Liver (tissue), 9 donors: Measurements from ENCODE around the gene UNC13B. TPM values are rescaled to one million over a fixed set of nuclear protein-coding genes. Genes with fewer than 3 reads are reported as not detected.

Source experiments
- DNase-seq: peaks from one replicate; pipeline ENCODE4 v3.0.0-alpha.2; 2017; ENCODE audit warnings: low spot score
- H3K27ac ChIP-seq, 2 donors: one replicate each; pipeline ENCODE4 v1.7.0; 2013; ENCODE audit warnings: inconsistent platforms in 2 of 2, low read length in 2 of 2, control low read depth in 1 of 2, low read depth in 1 of 2, mild to moderate bottlenecking in 1 of 2
- H3K27me3 ChIP-seq, 4 donors: one replicate each; pipeline versions ENCODE4 v1.6.1 to v1.7.0; 2013; ENCODE audit warnings: low read length in 3 of 4, inconsistent platforms in 1 of 4, mild to moderate bottlenecking in 1 of 4, moderate library complexity in 1 of 4; ENCODE audit not compliant: control insufficient read depth in 4 of 4, insufficient read depth in 4 of 4
- H3K36me3 ChIP-seq, 4 donors: one replicate each; pipeline versions ENCODE4 v1.6.1 to v1.7.0; 2013; ENCODE audit warnings: low read length in 3 of 4, mild to moderate bottlenecking in 3 of 4, low read depth in 1 of 4, moderate library complexity in 1 of 4; ENCODE audit not compliant: control insufficient read depth in 4 of 4, insufficient read depth in 3 of 4
- H3K4me1 ChIP-seq, 4 donors: one replicate each; pipeline versions ENCODE4 v1.6.1 to v1.7.0; 2013; ENCODE audit warnings: low read length in 3 of 4, mild to moderate bottlenecking in 3 of 4, moderate library complexity in 1 of 4; ENCODE audit not compliant: control insufficient read depth in 4 of 4, insufficient read depth in 4 of 4
- H3K4me3 ChIP-seq, 3 donors: one replicate each; pipeline versions ENCODE4 v1.6.1 to v1.7.0; 2013; ENCODE audit warnings: low read length in 3 of 3, control low read depth in 1 of 3, low read depth in 1 of 3, mild to moderate bottlenecking in 1 of 3
- H3K9ac ChIP-seq, 2 donors: one replicate each; pipeline ENCODE4 v1.7.0; 2013; ENCODE audit warnings: low read length in 2 of 2, mild to moderate bottlenecking in 2 of 2, moderate library complexity in 2 of 2, control low read depth in 1 of 2, low read depth in 1 of 2
- H3K9me3 ChIP-seq, 4 donors: one replicate each; pipeline versions ENCODE4 v1.6.1 to v1.7.0; 2013; ENCODE audit warnings: low read length in 3 of 4; ENCODE audit not compliant: control insufficient read depth in 4 of 4
- EGR1 ChIP-seq, 2 donors: IDR thresholded peaks; 2 replicates each; pipeline ENCODE4 v1.6.1; 2016 to 2018; ENCODE audit warnings: antibody characterized with exemption in 2 of 2, low read depth in 2 of 2
- FOXA1 ChIP-seq: IDR thresholded peaks from 2 replicates; pipeline ENCODE4 v1.6.1; 2016; ENCODE audit warnings: antibody characterized with exemption
- FOXA2 ChIP-seq: IDR thresholded peaks from 2 replicates; pipeline ENCODE4 v1.6.1; 2016; ENCODE audit warnings: antibody characterized with exemption
- GABPA ChIP-seq, 2 donors: IDR thresholded peaks in 1 of 2; conservative IDR thresholded peaks in 1 of 2; 2 replicates each; pipeline ENCODE4 v1.6.1; 2016; ENCODE audit warnings: antibody characterized with exemption in 2 of 2, mild to moderate bottlenecking in 1 of 2, moderate library complexity in 1 of 2
- HNF4A ChIP-seq, 2 donors: conservative IDR thresholded peaks; 2 replicates each; pipeline ENCODE4 v1.6.1; 2016; ENCODE audit warnings: antibody characterized with exemption in 2 of 2, mild to moderate bottlenecking in 2 of 2
- HNF4G ChIP-seq: IDR thresholded peaks from 2 replicates; pipeline ENCODE4 v1.6.1; 2016; ENCODE audit warnings: antibody characterized with exemption
- JUND ChIP-seq, 2 donors: IDR thresholded peaks; 2 replicates each; pipeline ENCODE4 v1.6.1; 2016; ENCODE audit warnings: antibody characterized with exemption in 2 of 2
- NR2F2 ChIP-seq: IDR thresholded peaks from 2 replicates; pipeline ENCODE4 v1.6.1; 2016; ENCODE audit warnings: antibody characterized with exemption
- RAD21 ChIP-seq, 2 donors: IDR thresholded peaks; 2 replicates each; pipeline ENCODE4 v1.6.1; 2016; ENCODE audit warnings: antibody characterized with exemption in 2 of 2, mild to moderate bottlenecking in 2 of 2
- RXRA ChIP-seq, 2 donors: IDR thresholded peaks; 2 replicates each; pipeline ENCODE4 v1.6.1; 2017 to 2018; ENCODE audit warnings: antibody characterized with exemption in 2 of 2, mild to moderate bottlenecking in 1 of 2
- SP1 ChIP-seq: IDR thresholded peaks from 2 replicates; pipeline ENCODE4 v1.6.1; 2018; ENCODE audit warnings: antibody characterized with exemption, mild to moderate bottlenecking
- TAF1 ChIP-seq: conservative IDR thresholded peaks from 2 replicates; pipeline ENCODE4 v1.6.1; 2016; ENCODE audit warnings: antibody characterized with exemption, mild to moderate bottlenecking
- YY1 ChIP-seq: IDR thresholded peaks from 2 replicates; pipeline ENCODE4 v1.6.1; 2016; ENCODE audit warnings: antibody characterized with exemption, mild to moderate bottlenecking
- WGBS: extraction: QIAGEN DNeasy Blood & Tissue Kit; methylation state at CpG from one replicate; pipeline ENCODE4 v1.1.7; 2013; 5-methylcytosine and 5-hydroxymethylcytosine counted together
- polyA plus RNA-seq, 2 donors: library from polyadenylated mRNA; stranded (reverse) in 1 of 2; unstranded in 1 of 2; fragments of 200-250 nt in 1 of 2; fragments of >200 nt in 1 of 2; fragmentation: Nextera tagmentation in 1 of 2; extraction: Ambion mirVana in 1 of 2; gene quantifications; one replicate each; pipeline versions ENCODE4 v1.2.1 to v1.2.3, GENCODE V29; 2013 to 2015
- total RNA-seq, 2 donors: library from RNA; depleted of rRNA; stranded (reverse); fragments of >200 nt; gene quantifications; one replicate each; pipeline ENCODE4 v1.2.3, GENCODE V29; 2014
- TF ChIP-seq, protein P1 (sequence below): IDR thresholded peaks from 2 replicates; pipeline ENCODE4 v1.6.1; 2016; ENCODE audit warnings: antibody characterized with exemption, mild to moderate bottlenecking
- TF ChIP-seq, protein P2 (sequence below): IDR thresholded peaks from 2 replicates; pipeline ENCODE4 v1.6.1; 2016; ENCODE audit warnings: antibody characterized with exemption
- TF ChIP-seq, protein P3 (sequence below): IDR thresholded peaks from 2 replicates; pipeline ENCODE4 v1.6.1; 2016; ENCODE audit warnings: antibody characterized with exemption
- TF ChIP-seq, protein P4 (sequence below): fragments of 150-350 bp; IDR thresholded peaks from 2 replicates; pipeline ENCODE4 v1.5.1; 2017; ENCODE audit warnings: improper control_type of control experiment, low read depth, low read length; ENCODE audit not compliant: missing input control
- donor health status: healthy.
- donor health status: healthy.
- donor health status: healthy.
- donor health status: healthy.
- donor health status: healthy.

UNC13B gene
- total and polyA plus RNA-seq, 4 donors: 5.5 to 25.7 (median 11.9) TPM

DNA sequence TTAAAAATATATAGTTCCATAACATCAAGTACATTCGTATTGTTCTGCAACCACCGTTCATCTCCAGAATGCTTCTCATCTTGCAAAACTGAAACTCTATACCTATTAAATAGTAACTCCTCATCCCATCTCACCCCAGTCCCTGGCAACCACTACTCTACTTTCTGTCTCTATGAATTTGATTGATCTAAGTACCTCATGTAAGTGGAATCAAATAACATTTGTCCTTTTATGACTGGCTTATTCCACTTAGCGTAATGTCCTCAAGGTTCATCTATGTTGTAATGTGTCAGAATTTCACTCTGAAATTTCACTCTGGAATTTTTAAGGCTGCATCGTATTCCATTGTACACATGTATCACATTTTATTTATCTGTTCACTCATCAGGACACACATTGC lies 196.0 kb downstream of the UNC13B start:
- no peak overlapping the region for H3K9ac ChIP-seq
- H3K9me3 ChIP-seq: no peaks in the 10 kb centered on the region
- H3K27me3 ChIP-seq: no peaks in the 10 kb centered on the region
- no peak for TF ChIP-seq NR2F2
- TF ChIP-seq SP1: no peak
- no peak for TF ChIP-seq FOXA1
- TF ChIP-seq YY1: no peak
- TF ChIP-seq, protein P1, sequence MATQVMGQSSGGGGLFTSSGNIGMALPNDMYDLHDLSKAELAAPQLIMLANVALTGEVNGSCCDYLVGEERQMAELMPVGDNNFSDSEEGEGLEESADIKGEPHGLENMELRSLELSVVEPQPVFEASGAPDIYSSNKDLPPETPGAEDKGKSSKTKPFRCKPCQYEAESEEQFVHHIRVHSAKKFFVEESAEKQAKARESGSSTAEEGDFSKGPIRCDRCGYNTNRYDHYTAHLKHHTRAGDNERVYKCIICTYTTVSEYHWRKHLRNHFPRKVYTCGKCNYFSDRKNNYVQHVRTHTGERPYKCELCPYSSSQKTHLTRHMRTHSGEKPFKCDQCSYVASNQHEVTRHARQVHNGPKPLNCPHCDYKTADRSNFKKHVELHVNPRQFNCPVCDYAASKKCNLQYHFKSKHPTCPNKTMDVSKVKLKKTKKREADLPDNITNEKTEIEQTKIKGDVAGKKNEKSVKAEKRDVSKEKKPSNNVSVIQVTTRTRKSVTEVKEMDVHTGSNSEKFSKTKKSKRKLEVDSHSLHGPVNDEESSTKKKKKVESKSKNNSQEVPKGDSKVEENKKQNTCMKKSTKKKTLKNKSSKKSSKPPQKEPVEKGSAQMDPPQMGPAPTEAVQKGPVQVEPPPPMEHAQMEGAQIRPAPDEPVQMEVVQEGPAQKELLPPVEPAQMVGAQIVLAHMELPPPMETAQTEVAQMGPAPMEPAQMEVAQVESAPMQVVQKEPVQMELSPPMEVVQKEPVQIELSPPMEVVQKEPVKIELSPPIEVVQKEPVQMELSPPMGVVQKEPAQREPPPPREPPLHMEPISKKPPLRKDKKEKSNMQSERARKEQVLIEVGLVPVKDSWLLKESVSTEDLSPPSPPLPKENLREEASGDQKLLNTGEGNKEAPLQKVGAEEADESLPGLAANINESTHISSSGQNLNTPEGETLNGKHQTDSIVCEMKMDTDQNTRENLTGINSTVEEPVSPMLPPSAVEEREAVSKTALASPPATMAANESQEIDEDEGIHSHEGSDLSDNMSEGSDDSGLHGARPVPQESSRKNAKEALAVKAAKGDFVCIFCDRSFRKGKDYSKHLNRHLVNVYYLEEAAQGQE: no peak
- 94% methylated on average over 4 of the region's 4 CpGs for WGBS
- H3K4me1 ChIP-seq: no peaks in the 10 kb centered on the region
- no peak for DNase-seq
- no peak overlapping the region for H3K27ac ChIP-seq
- H3K36me3 ChIP-seq: no peaks in the 10 kb centered on the region
- no peak overlapping the region for H3K4me3 ChIP-seq

DNA sequence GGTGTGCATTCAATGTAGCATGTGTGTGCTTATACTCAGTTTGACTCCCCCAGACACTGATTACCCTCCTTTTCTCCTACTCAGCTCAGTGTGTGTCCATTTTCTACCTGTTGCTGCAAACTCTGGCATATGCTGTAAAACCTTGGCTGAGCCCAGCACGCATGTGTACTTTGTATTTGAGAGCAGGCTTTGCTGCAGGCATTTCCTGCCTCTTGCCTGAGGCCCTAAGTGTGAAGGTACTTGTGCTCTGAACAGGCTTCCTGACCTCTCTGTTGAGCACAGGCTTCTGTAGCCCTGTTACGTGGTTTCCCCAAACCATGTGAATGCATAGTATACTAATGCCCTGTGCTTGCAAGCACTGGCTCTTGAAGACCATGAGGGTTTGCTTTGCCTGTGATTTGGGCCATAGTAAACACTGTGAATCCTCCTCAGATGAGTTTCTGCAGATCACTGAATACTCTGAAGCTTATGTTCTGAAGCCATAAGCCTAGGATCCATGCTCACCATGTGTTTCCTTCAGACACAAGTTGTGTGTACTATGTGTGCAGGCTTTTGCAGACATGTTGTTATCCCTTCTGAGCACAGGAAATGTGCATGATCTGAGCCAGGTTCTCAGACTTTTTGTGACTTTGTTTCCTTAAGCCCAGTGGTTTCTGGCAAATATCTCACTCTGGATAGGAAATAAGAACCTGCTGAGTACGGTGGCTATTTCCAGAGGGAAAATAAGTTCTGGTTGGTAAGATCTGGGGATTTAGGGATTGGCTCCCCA lies 203.2 kb downstream of the UNC13B start:
- H3K36me3 ChIP-seq: peaks cover 0 to under 1% (median under 1%) of the 10 kb centered on the region in 4 donors
- WGBS: 68% methylated on average over 3 of the region's 3 CpGs
- no peaks in the 10 kb centered on the region for H3K9me3 ChIP-seq
- no peak overlapping the region for H3K4me3 ChIP-seq
- TF ChIP-seq JUND (IDR thresholded peaks at IDR 0.05): no peak
- DNase-seq: no peak
- no peaks in the 10 kb centered on the region for H3K27me3 ChIP-seq
- no peak overlapping the region for H3K27ac ChIP-seq
- H3K4me1 ChIP-seq: no peaks in the 10 kb centered on the region
- H3K9ac ChIP-seq: no peak overlapping the region

DNA sequence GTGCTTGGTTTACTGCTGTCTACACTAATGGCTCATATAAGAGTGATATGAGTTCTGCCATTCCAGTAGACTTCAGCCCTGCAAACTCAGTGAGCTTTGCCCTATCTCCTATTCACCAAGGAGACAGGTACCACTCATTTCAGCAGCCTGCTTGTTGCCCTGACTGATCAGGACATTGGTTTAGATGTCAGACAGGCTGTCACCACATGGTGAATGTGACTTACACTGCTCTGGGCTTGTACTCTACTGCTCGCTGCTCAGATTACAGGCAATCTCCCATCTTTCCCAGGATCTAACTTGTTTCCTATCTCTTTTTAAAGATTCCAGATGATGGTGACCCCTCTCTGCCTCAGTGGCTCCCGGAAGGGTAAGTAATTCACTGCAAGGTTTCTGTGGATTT lies 204.8 kb downstream of the UNC13B start:
- no peak overlapping the region for H3K4me3 ChIP-seq
- H3K27me3 ChIP-seq: no peaks in the 10 kb centered on the region
- no peak overlapping the region for H3K9ac ChIP-seq
- 97% methylated on average over 2 of the region's 2 CpGs for WGBS
- H3K9me3 ChIP-seq: no peaks in the 10 kb centered on the region
- DNase-seq: no peak
- H3K27ac ChIP-seq: no peak overlapping the region
- H3K4me1 ChIP-seq: no peaks in the 10 kb centered on the region
- peaks cover 2 to 6% (median 5%) of the 10 kb centered on the region in 4 donors for H3K36me3 ChIP-seq
- TF ChIP-seq TAF1 (no peak), GABPA (IDR thresholded peaks at IDR 0.05 in 1 of 2, conservative IDR thresholded peaks at IDR 0.05 in 1 of 2) (no peak), RAD21 (IDR thresholded peaks at IDR 0.05) (no peak), HNF4G (no peak), HNF4A (conservative IDR thresholded peaks at IDR 0.05) (no peak), FOXA2 (no peak), EGR1 (IDR thresholded peaks at IDR 0.05; ENCODE audit: low read depth in 2 of 2) (no peak), NR2F2 (no peak), RXRA (IDR thresholded peaks at IDR 0.05) (no peak), FOXA1 (no peak), SP1 (no peak)
- TF ChIP-seq, protein P2, sequence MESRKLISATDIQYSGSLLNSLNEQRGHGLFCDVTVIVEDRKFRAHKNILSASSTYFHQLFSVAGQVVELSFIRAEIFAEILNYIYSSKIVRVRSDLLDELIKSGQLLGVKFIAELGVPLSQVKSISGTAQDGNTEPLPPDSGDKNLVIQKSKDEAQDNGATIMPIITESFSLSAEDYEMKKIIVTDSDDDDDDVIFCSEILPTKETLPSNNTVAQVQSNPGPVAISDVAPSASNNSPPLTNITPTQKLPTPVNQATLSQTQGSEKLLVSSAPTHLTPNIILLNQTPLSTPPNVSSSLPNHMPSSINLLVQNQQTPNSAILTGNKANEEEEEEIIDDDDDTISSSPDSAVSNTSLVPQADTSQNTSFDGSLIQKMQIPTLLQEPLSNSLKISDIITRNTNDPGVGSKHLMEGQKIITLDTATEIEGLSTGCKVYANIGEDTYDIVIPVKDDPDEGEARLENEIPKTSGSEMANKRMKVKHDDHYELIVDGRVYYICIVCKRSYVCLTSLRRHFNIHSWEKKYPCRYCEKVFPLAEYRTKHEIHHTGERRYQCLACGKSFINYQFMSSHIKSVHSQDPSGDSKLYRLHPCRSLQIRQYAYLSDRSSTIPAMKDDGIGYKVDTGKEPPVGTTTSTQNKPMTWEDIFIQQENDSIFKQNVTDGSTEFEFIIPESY: no peak
- TF ChIP-seq, protein P3, sequence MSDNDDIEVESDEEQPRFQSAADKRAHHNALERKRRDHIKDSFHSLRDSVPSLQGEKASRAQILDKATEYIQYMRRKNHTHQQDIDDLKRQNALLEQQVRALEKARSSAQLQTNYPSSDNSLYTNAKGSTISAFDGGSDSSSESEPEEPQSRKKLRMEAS: no peak
- TF ChIP-seq, protein P4, sequence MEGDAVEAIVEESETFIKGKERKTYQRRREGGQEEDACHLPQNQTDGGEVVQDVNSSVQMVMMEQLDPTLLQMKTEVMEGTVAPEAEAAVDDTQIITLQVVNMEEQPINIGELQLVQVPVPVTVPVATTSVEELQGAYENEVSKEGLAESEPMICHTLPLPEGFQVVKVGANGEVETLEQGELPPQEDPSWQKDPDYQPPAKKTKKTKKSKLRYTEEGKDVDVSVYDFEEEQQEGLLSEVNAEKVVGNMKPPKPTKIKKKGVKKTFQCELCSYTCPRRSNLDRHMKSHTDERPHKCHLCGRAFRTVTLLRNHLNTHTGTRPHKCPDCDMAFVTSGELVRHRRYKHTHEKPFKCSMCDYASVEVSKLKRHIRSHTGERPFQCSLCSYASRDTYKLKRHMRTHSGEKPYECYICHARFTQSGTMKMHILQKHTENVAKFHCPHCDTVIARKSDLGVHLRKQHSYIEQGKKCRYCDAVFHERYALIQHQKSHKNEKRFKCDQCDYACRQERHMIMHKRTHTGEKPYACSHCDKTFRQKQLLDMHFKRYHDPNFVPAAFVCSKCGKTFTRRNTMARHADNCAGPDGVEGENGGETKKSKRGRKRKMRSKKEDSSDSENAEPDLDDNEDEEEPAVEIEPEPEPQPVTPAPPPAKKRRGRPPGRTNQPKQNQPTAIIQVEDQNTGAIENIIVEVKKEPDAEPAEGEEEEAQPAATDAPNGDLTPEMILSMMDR: no peak
- TF ChIP-seq, protein P1: no peak
